Psoas muscle (tissue), 8 donors: Measurements from ENCODE around the gene CBFA2T3. TPM values are rescaled to one million over a fixed set of nuclear protein-coding genes. Genes with fewer than 3 reads are reported as not detected.

ENCODE experiments used
- ATAC-seq, 4 donors: fragments of 200-7000 bp; cut with Tn5 transposase; one replicate each; pipeline ENCODE4 v1.9.1; 2020; ENCODE audit warnings: moderate library complexity in 3 of 4, mild to moderate bottlenecking in 2 of 4
- DNase-seq, 2 donors: peaks; one replicate each; pipeline ENCODE4 v3.0.0-alpha.2; 2020
- H3K27ac ChIP-seq: fragments of 200-600 bp; one replicate; pipeline ENCODE4 v1.8.0; 2022
- H3K27me3 ChIP-seq, 3 donors: fragments of 200-600 bp in 1 of 3; one replicate each; pipeline versions ENCODE4 v1.6.1 to v1.8.0; 2013 to 2022; ENCODE audit warnings: low read length in 2 of 3, mild to moderate bottlenecking in 2 of 3, moderate library complexity in 1 of 3; ENCODE audit not compliant: insufficient read depth in 3 of 3
- H3K36me3 ChIP-seq, 2 donors: fragments of 200-600 bp in 1 of 2; one replicate each; pipeline versions ENCODE4 v1.6.1 to v1.8.0; 2013 to 2022; ENCODE audit warnings: low read depth in 1 of 2, mild to moderate bottlenecking in 1 of 2, moderate library complexity in 1 of 2; ENCODE audit not compliant: insufficient read depth in 1 of 2
- H3K4me1 ChIP-seq: fragments of 200-600 bp; one replicate; pipeline ENCODE4 v1.8.0; 2022
- H3K4me3 ChIP-seq: fragments of 200-600 bp; one replicate; pipeline ENCODE4 v1.8.0; 2022; ENCODE audit warnings: mild to moderate bottlenecking
- H3K9me3 ChIP-seq: fragments of 200-600 bp; one replicate; pipeline ENCODE4 v1.8.0; 2022
- CTCF ChIP-seq: fragments of 200-600 bp; IDR thresholded peaks from one replicate; pipeline ENCODE4 v1.8.0; 2022; ENCODE audit warnings: antibody characterized with exemption
- WGBS, 3 donors: extraction: QIAGEN DNeasy Blood & Tissue Kit; methylation state at CpG; one replicate each; pipeline versions ENCODE4 v1.1.6 to v1.1.7; 2013; 5-methylcytosine and 5-hydroxymethylcytosine counted together
- intact Hi-C, 2 donors: fragments of 100-400 bp; cut with DNase I; formaldehyde crosslinking; loops; one replicate each; pipeline versions ENCODE4 v1.11.0 to v1.14.2; 2022
- polyA plus RNA-seq, 3 donors: library from polyadenylated mRNA; stranded (reverse); fragments of 200-250 nt; gene quantifications; one replicate each; pipeline ENCODE4 v1.2.3, GENCODE V29; 2013
- total RNA-seq, 4 donors: library from RNA; stranded (reverse); fragmentation: NEBNext Ultra II Directional in 2 of 4; extraction: Animal tissue kit (Norgen Biotek cat#: 25700) in 2 of 4; gene quantifications; one replicate each; pipeline versions ENCODE4 v1.2.1 to v1.2.4, GENCODE V29; 2021 to 2023
- donor health status: healthy with polysubstance abuse.
- donor health status: DM: no; HTN: no; CAD: no; lungs with moderate emphysema.
- donor health status: Bipolar disorder and iron deficiency.
- donor health status: healthy.
- donor health status: DM: yes; HTN: yes; CAD: no.
- donor health status: DM: no; HTN: no; CAD: no.
- donor health status: DM: no; HTN: no; CAD: no.
- donor health status: DM: yes; HTN: yes; CAD: no.

The CBFA2T3 gene
- total and polyA plus RNA-seq, 7 donors = 2.6 to 15.0 (median 6.0) TPM

- ATAC-seq (no peak), DNase-seq (no peak)
- peaks cover 13% of the 10 kb centered on the region for H3K4me1 ChIP-seq
- H3K36me3 ChIP-seq = peaks cover 0 to 4% of the 10 kb centered on the region in 2 donors
- no peak overlapping the region for H3K4me3 ChIP-seq
- WGBS, 3 donors = 74 to 80% (median 76%) methylated on average over 17 of the region's 17 CpGs
- no peak for TF ChIP-seq CTCF
- no peak overlapping the region for H3K27ac ChIP-seq
- intact Hi-C loops = no loop called here
- H3K27me3 ChIP-seq = no peaks in the 10 kb centered on the region
- H3K9me3 ChIP-seq = no peaks in the 10 kb centered on the region
Measured at GRCh38 chr16:88853325-88853941, 123.6 kb downstream of the CBFA2T3 start.

- Histone ChIP-seq H3K36me3 (peaks cover 0 to 4% of the 10 kb centered on the region in 2 donors), H3K27ac (no peak overlapping the region), H3K9me3 (no peaks in the 10 kb centered on the region), H3K4me3 (no peak overlapping the region), H3K4me1 (peaks cover 4% of the 10 kb centered on the region), H3K27me3 (no peaks in the 10 kb centered on the region)
- 90 to 94% (median 93%) methylated on average over 19 of the region's 19 CpGs for WGBS, 3 donors
- ATAC-seq (no peak), DNase-seq (no peak)
- no peak for TF ChIP-seq CTCF
- intact Hi-C loops = no loop called here
Measured at GRCh38 chr16:88851616-88852015, 125.4 kb downstream of the CBFA2T3 start.

GRCh38 chr16:88850531-88851199, 126.3 kb downstream of the CBFA2T3 start:
- 90 to 95% (median 93%) methylated on average over 32 to 33 of the region's 33 CpGs for WGBS, 3 donors
- TF ChIP-seq CTCF = no peak
- H3K27me3 ChIP-seq = no peaks in the 10 kb centered on the region
- H3K4me3 ChIP-seq = no peak overlapping the region
- no peaks in the 10 kb centered on the region for H3K4me1 ChIP-seq
- no peak for ATAC-seq
- H3K9me3 ChIP-seq = no peaks in the 10 kb centered on the region
- no peak for DNase-seq
- H3K36me3 ChIP-seq = peaks cover 0 to 4% of the 10 kb centered on the region in 2 donors
- intact Hi-C loops = no loop called here
- no peak overlapping the region for H3K27ac ChIP-seq

- no peak for TF ChIP-seq CTCF
- H3K4me3 ChIP-seq = no peak overlapping the region
- WGBS, 3 donors = 88 to 93% (median 90%) methylated on average over 21 of the region's 21 CpGs
- peaks cover 0 to 4% of the 10 kb centered on the region in 2 donors for H3K36me3 ChIP-seq
- no peak overlapping the region for H3K27ac ChIP-seq
- H3K4me1 ChIP-seq = no peaks in the 10 kb centered on the region
- H3K9me3 ChIP-seq = no peaks in the 10 kb centered on the region
- no peak for ATAC-seq
- no peak for DNase-seq
- H3K27me3 ChIP-seq = no peaks in the 10 kb centered on the region
- intact Hi-C loops = no loop called here
Measured at GRCh38 chr16:88848557-88848956, 128.4 kb downstream of the CBFA2T3 start.
